ENCODE measurements around the gene COMMD3. TPM values are rescaled to one million over a fixed set of nuclear protein-coding genes. Genes with fewer than 3 reads are reported as not detected.
A peak's percentile ranks its signal among the peaks of the same experiment; 100 is the strongest.

Gene COMMD3
- total RNA-seq, result 49.2 and 53.9 TPM in 2 replicates

GRCh38 chr10:22316286-22317075, at the start of gene COMMD3:
Gene COMMD3 (plus strand): TSS chr10:22316388. CDS start chr10:22316418, 30 bp downstream.
- H3K27ac ChIP-seq (ENCODE audit: low read depth, low read length), result peak within 1 kb of the TSS; percentile 87
- H4K20me1 ChIP-seq (ENCODE audit: insufficient read depth, low read length), result no peaks in the 10 kb centered on the region
- no peaks in the 10 kb centered on the region for H3K27me3 ChIP-seq (ENCODE audit: insufficient read depth, low read length)
- no peak for TF ChIP-seq CTCF (IDR thresholded peaks at IDR 0.05; ENCODE audit: extremely low read depth, low read depth, low read length)
- peaks cover 14% of the 10 kb centered on the region for H3K4me1 ChIP-seq (ENCODE audit: insufficient read depth, low read length)
- H3K4me3 ChIP-seq (ENCODE audit: insufficient read depth, low read length), result peak within 1 kb of the TSS; percentile 86
- no peaks in the 10 kb centered on the region for H3K36me3 ChIP-seq (ENCODE audit: insufficient read depth, low read length)
- peaks cover 23% of the 10 kb centered on the region for H3K79me2 ChIP-seq (ENCODE audit: insufficient read depth, low read length)
- H2AFZ ChIP-seq (ENCODE audit: low read length), result peak within 1 kb of the TSS; percentile 90
- H3K9me3 ChIP-seq (ENCODE audit: low read depth, low read length), result no peaks in the 10 kb centered on the region
- DNase-seq (ENCODE audit: insufficient read length, low spot score, missing footprints), result peak; percentile 97
- H3K4me2 ChIP-seq (ENCODE audit: insufficient read depth, low read length), result peak within 1 kb of the TSS; percentile 100

GRCh38 chr10:22268503-22268902, 47.7 kb upstream of the COMMD3 start:
- H3K4me3 ChIP-seq (ENCODE audit: insufficient read depth, low read length), result no peak overlapping the region
- DNase-seq (ENCODE audit: insufficient read length, low spot score, missing footprints), result no peak
- H3K9me3 ChIP-seq (ENCODE audit: low read depth, low read length), result no peaks in the 10 kb centered on the region
- H2AFZ ChIP-seq (ENCODE audit: low read length), result no peak overlapping the region
- no peaks in the 10 kb centered on the region for H3K4me1 ChIP-seq (ENCODE audit: insufficient read depth, low read length)
- no peak overlapping the region for H3K4me2 ChIP-seq (ENCODE audit: insufficient read depth, low read length)
- no peak for TF ChIP-seq CTCF (IDR thresholded peaks at IDR 0.05; ENCODE audit: extremely low read depth, low read depth, low read length)
- H3K27me3 ChIP-seq (ENCODE audit: insufficient read depth, low read length), result no peaks in the 10 kb centered on the region
- no peaks in the 10 kb centered on the region for H4K20me1 ChIP-seq (ENCODE audit: insufficient read depth, low read length)
- H3K27ac ChIP-seq (ENCODE audit: low read depth, low read length), result no peak overlapping the region
- no peaks in the 10 kb centered on the region for H3K36me3 ChIP-seq (ENCODE audit: insufficient read depth, low read length)
- H3K79me2 ChIP-seq (ENCODE audit: insufficient read depth, low read length), result no peaks in the 10 kb centered on the region

- no peaks in the 10 kb centered on the region for H3K36me3 ChIP-seq (ENCODE audit: insufficient read depth, low read length)
- TF ChIP-seq CTCF (IDR thresholded peaks at IDR 0.05; ENCODE audit: extremely low read depth, low read depth, low read length), result no peak
- no peaks in the 10 kb centered on the region for H3K79me2 ChIP-seq (ENCODE audit: insufficient read depth, low read length)
- no peaks in the 10 kb centered on the region for H4K20me1 ChIP-seq (ENCODE audit: insufficient read depth, low read length)
- H3K4me3 ChIP-seq (ENCODE audit: insufficient read depth, low read length), result no peak overlapping the region
- no peak overlapping the region for H2AFZ ChIP-seq (ENCODE audit: low read length)
- no peaks in the 10 kb centered on the region for H3K27me3 ChIP-seq (ENCODE audit: insufficient read depth, low read length)
- no peaks in the 10 kb centered on the region for H3K4me1 ChIP-seq (ENCODE audit: insufficient read depth, low read length)
- DNase-seq (ENCODE audit: insufficient read length, low spot score, missing footprints), result no peak
- no peaks in the 10 kb centered on the region for H3K9me3 ChIP-seq (ENCODE audit: low read depth, low read length)
- no peak overlapping the region for H3K27ac ChIP-seq (ENCODE audit: low read depth, low read length)
- no peak overlapping the region for H3K4me2 ChIP-seq (ENCODE audit: insufficient read depth, low read length)
Observed at GRCh38 chr10:22271786-22272185, 44.4 kb upstream of the COMMD3 start.

GRCh38 chr10:22278441-22278782, 37.8 kb upstream of the COMMD3 start:
- Histone ChIP-seq H4K20me1 (ENCODE audit: insufficient read depth, low read length) (no peaks in the 10 kb centered on the region), H3K4me2 (ENCODE audit: insufficient read depth, low read length) (no peak overlapping the region)
- no peak for TF ChIP-seq CTCF (IDR thresholded peaks at IDR 0.05; ENCODE audit: extremely low read depth, low read depth, low read length)

More at GRCh38 chr10:22278441-22278782, 37.8 kb upstream of the COMMD3 start:
- Histone ChIP-seq H3K79me2 (ENCODE audit: insufficient read depth, low read length) (no peaks in the 10 kb centered on the region), H3K36me3 (ENCODE audit: insufficient read depth, low read length) (no peaks in the 10 kb centered on the region), H3K4me1 (ENCODE audit: insufficient read depth, low read length) (no peaks in the 10 kb centered on the region), H3K9me3 (ENCODE audit: low read depth, low read length) (no peaks in the 10 kb centered on the region), H2AFZ (ENCODE audit: low read length) (no peak overlapping the region), H3K27ac (ENCODE audit: low read depth, low read length) (no peak overlapping the region), H3K4me3 (ENCODE audit: insufficient read depth, low read length) (no peak overlapping the region), H3K27me3 (ENCODE audit: insufficient read depth, low read length) (peaks cover 17% of the 10 kb centered on the region)
- DNase-seq (ENCODE audit: insufficient read length, low spot score, missing footprints), result no peak

Measured in osteoblast (primary cell).